GM13977 (cell line): Measurements from ENCODE around the gene GRK6.
A peak's percentile ranks its signal among the peaks of the same experiment; 100 is the strongest.

Experiments
- DNase-seq: peaks from one replicate; pipeline ENCODE4 v3.0.0; 2012; ENCODE audit warnings: low spot score
- CTCF ChIP-seq: IDR thresholded peaks from 2 replicates; pipeline ENCODE4 v1.5.1; 2012; ENCODE audit warnings: mild to moderate bottlenecking, control low read depth; ENCODE audit not compliant: insufficient read depth; ENCODE audit errors: extremely low read depth, missing control alignments
- in situ Hi-C: fragments of 300-500 bp; cut with MboI; formaldehyde crosslinking; loops from one replicate; pipeline ENCODE4 v1.12.0; 2022; ENCODE audit warnings: low sequenced_read_pairs, low pct_unique_long_range_greater_than_20kb, mixed read lengths, inconsistent platforms; ENCODE audit not compliant: unreplicated experiment

Gene GRK6

GRCh38 chr5:177491429-177491945 is 65.0 kb downstream of the GRK6 start:
- DNase-seq = peak; percentile 55
- in situ Hi-C loops = no loop called here
- peak; percentile 44 for TF ChIP-seq CTCF

GRCh38 chr5:177491983-177492746 is 65.7 kb downstream of the GRK6 start:
- in situ Hi-C loops = no loop called here
- peak; percentile 20 for DNase-seq
- no peak for TF ChIP-seq CTCF
